ENCODE data around the gene RTP1.
"Not testable (repeated sequence)": the region's sequence is repeated elsewhere in the genome, so short reads cannot be mapped to it uniquely, and the experiment has no call there.

Gene RTP1

GRCh38 chr3:187211532-187212195 is 14.4 kb downstream of the RTP1 start:
- Mint-ChIP-seq H3K27ac (no peak overlapping the region), H3K9me3 (ENCODE audit: low read depth) (no peaks in the 10 kb centered on the region), H3K4me1 (ENCODE audit: low read depth) (no peaks in the 10 kb centered on the region), H3K27me3 (peaks cover 3% of the 10 kb centered on the region), H3K4me3 (no peak overlapping the region), H3K36me3 (no peaks in the 10 kb centered on the region)

- Mint-ChIP-seq H3K4me3 (no peak overlapping the region), H3K9me3 (ENCODE audit: low read depth) (no peaks in the 10 kb centered on the region), H3K36me3 (no peaks in the 10 kb centered on the region), H3K4me1 (ENCODE audit: low read depth) (no peaks in the 10 kb centered on the region), H3K27me3 (peaks cover 3% of the 10 kb centered on the region), H3K27ac (no peak overlapping the region)
Observed at GRCh38 chr3:187212196-187212545, 14.9 kb downstream of the RTP1 start.

- Mint-ChIP-seq H3K27me3 (peaks cover 3% of the 10 kb centered on the region), H3K4me3 (no peak overlapping the region), H3K27ac (no peak overlapping the region), H3K9me3 (ENCODE audit: low read depth) (no peaks in the 10 kb centered on the region), H3K36me3 (no peaks in the 10 kb centered on the region), H3K4me1 (ENCODE audit: low read depth) (no peaks in the 10 kb centered on the region)
Observed at GRCh38 chr3:187212705-187213104, 15.4 kb downstream of the RTP1 start.

- no peak overlapping the region for H3K4me3 Mint-ChIP-seq
- H3K9me3 Mint-ChIP-seq (ENCODE audit: low read depth): no peaks in the 10 kb centered on the region
- peaks cover 3% of the 10 kb centered on the region for H3K27me3 Mint-ChIP-seq
- no peak overlapping the region for H3K27ac Mint-ChIP-seq
- no peaks in the 10 kb centered on the region for H3K4me1 Mint-ChIP-seq (ENCODE audit: low read depth)
- no peaks in the 10 kb centered on the region for H3K36me3 Mint-ChIP-seq
Observed at GRCh38 chr3:187213616-187214015, 16.3 kb downstream of the RTP1 start.

GRCh38 chr3:187215460-187215859 is 18.2 kb downstream of the RTP1 start:
- Mint-ChIP-seq H3K4me1 (ENCODE audit: low read depth) (no peaks in the 10 kb centered on the region), H3K27ac (no peak overlapping the region), H3K4me3 (no peak overlapping the region), H3K36me3 (no peaks in the 10 kb centered on the region), H3K9me3 (ENCODE audit: low read depth) (no peaks in the 10 kb centered on the region), H3K27me3 (no peaks in the 10 kb centered on the region)

GRCh38 chr3:187222801-187223200 is 25.5 kb downstream of the RTP1 start:
- H3K27me3 Mint-ChIP-seq: peaks cover 5% of the 10 kb centered on the region
- H3K36me3 Mint-ChIP-seq: no peaks in the 10 kb centered on the region
- H3K27ac Mint-ChIP-seq: no peak overlapping the region
- no peaks in the 10 kb centered on the region for H3K9me3 Mint-ChIP-seq (ENCODE audit: low read depth)
- no peak overlapping the region for H3K4me3 Mint-ChIP-seq
- no peaks in the 10 kb centered on the region for H3K4me1 Mint-ChIP-seq (ENCODE audit: low read depth)

GRCh38 chr3:187223799-187224198 is 26.5 kb downstream of the RTP1 start:
- no peak overlapping the region for H3K4me3 Mint-ChIP-seq
- no peaks in the 10 kb centered on the region for H3K36me3 Mint-ChIP-seq
- no peak overlapping the region for H3K27ac Mint-ChIP-seq
- H3K9me3 Mint-ChIP-seq (ENCODE audit: low read depth): no peaks in the 10 kb centered on the region
- H3K4me1 Mint-ChIP-seq (ENCODE audit: low read depth): no peaks in the 10 kb centered on the region
- H3K27me3 Mint-ChIP-seq: peaks cover 5% of the 10 kb centered on the region

- H3K9me3 Mint-ChIP-seq (ENCODE audit: low read depth): no peaks in the 10 kb centered on the region
- H3K36me3 Mint-ChIP-seq: no peaks in the 10 kb centered on the region
- no peak overlapping the region for H3K27ac Mint-ChIP-seq
- no peak overlapping the region for H3K4me3 Mint-ChIP-seq
- H3K27me3 Mint-ChIP-seq: peaks cover 5% of the 10 kb centered on the region
- no peaks in the 10 kb centered on the region for H3K4me1 Mint-ChIP-seq (ENCODE audit: low read depth)
Observed at GRCh38 chr3:187227658-187228258, 30.5 kb downstream of the RTP1 start.

GRCh38 chr3:187228740-187229139 is 31.5 kb downstream of the RTP1 start:
- Mint-ChIP-seq H3K27me3 (peaks cover 5% of the 10 kb centered on the region), H3K9me3 (ENCODE audit: low read depth) (no peaks in the 10 kb centered on the region), H3K36me3 (no peaks in the 10 kb centered on the region), H3K4me3 (no peak overlapping the region), H3K4me1 (ENCODE audit: low read depth) (no peaks in the 10 kb centered on the region), H3K27ac (no peak overlapping the region)

- H3K4me3 Mint-ChIP-seq: no peak overlapping the region
- no peaks in the 10 kb centered on the region for H3K9me3 Mint-ChIP-seq (ENCODE audit: low read depth)
- no peaks in the 10 kb centered on the region for H3K4me1 Mint-ChIP-seq (ENCODE audit: low read depth)
Observed at GRCh38 chr3:187230011-187230410, 32.7 kb downstream of the RTP1 start.

GRCh38 chr3:187236962-187237361 is 39.7 kb downstream of the RTP1 start:
- peaks cover 5% of the 10 kb centered on the region for H3K9me3 Mint-ChIP-seq (ENCODE audit: low read depth)
- no peak overlapping the region for H3K27ac Mint-ChIP-seq
- H3K27me3 Mint-ChIP-seq: no peaks in the 10 kb centered on the region
- H3K36me3 Mint-ChIP-seq: no peaks in the 10 kb centered on the region
- H3K4me3 Mint-ChIP-seq: no peak overlapping the region
- H3K4me1 Mint-ChIP-seq (ENCODE audit: low read depth): no peaks in the 10 kb centered on the region

More at GRCh38 chr3:187230011-187230410, 32.7 kb downstream of the RTP1 start:
- Mint-ChIP-seq H3K27ac (no peak overlapping the region), H3K36me3 (no peaks in the 10 kb centered on the region), H3K27me3 (peaks cover 5% of the 10 kb centered on the region)

- H3K27me3 Mint-ChIP-seq: no peaks in the 10 kb centered on the region
- no peak overlapping the region for H3K4me3 Mint-ChIP-seq
- H3K9me3 Mint-ChIP-seq (ENCODE audit: low read depth): peaks cover 5% of the 10 kb centered on the region
- H3K27ac Mint-ChIP-seq: no peak overlapping the region
- no peaks in the 10 kb centered on the region for H3K4me1 Mint-ChIP-seq (ENCODE audit: low read depth)
- no peaks in the 10 kb centered on the region for H3K36me3 Mint-ChIP-seq
Observed at GRCh38 chr3:187237741-187238140, 40.5 kb downstream of the RTP1 start.

GRCh38 chr3:187238239-187238638 is 41.0 kb downstream of the RTP1 start:
- H3K4me3 Mint-ChIP-seq: no peak overlapping the region
- peaks cover 5% of the 10 kb centered on the region for H3K9me3 Mint-ChIP-seq (ENCODE audit: low read depth)
- H3K27me3 Mint-ChIP-seq: no peaks in the 10 kb centered on the region
- H3K36me3 Mint-ChIP-seq: no peaks in the 10 kb centered on the region
- H3K27ac Mint-ChIP-seq: no peak overlapping the region
- H3K4me1 Mint-ChIP-seq (ENCODE audit: low read depth): no peaks in the 10 kb centered on the region

- H3K36me3 Mint-ChIP-seq; H3K4me1 Mint-ChIP-seq (ENCODE audit: low read depth); H3K27ac Mint-ChIP-seq; H3K4me3 Mint-ChIP-seq; H3K9me3 Mint-ChIP-seq (ENCODE audit: low read depth); H3K27me3 Mint-ChIP-seq: not testable (repeated sequence)
Observed at GRCh38 chr3:187238835-187239234, 41.5 kb downstream of the RTP1 start.

- Mint-ChIP-seq H3K36me3 (no peaks in the 10 kb centered on the region), H3K9me3 (ENCODE audit: low read depth) (peaks cover 5% of the 10 kb centered on the region), H3K27me3 (no peaks in the 10 kb centered on the region), H3K27ac (no peak overlapping the region), H3K4me3 (no peak overlapping the region), H3K4me1 (ENCODE audit: low read depth) (peaks cover 6% of the 10 kb centered on the region)
Observed at GRCh38 chr3:187242435-187242834, 45.1 kb downstream of the RTP1 start.

GRCh38 chr3:187242900-187243299 is 45.6 kb downstream of the RTP1 start:
- Mint-ChIP-seq H3K27ac (no peak overlapping the region), H3K4me1 (ENCODE audit: low read depth) (peaks cover 10% of the 10 kb centered on the region), H3K27me3 (no peaks in the 10 kb centered on the region), H3K9me3 (ENCODE audit: low read depth) (peaks cover 5% of the 10 kb centered on the region), H3K4me3 (no peak overlapping the region), H3K36me3 (no peaks in the 10 kb centered on the region)

Measured in activated naive CD8-positive, alpha-beta T cell (primary cell).